ENCODE results near the gene LMF1.

- TF ChIP-seq CTCF (IDR thresholded peaks at IDR 0.05; ENCODE audit: poor library complexity, severe bottlenecking) (no peak), EP300 (conservative IDR thresholded peaks at IDR 0.05; ENCODE audit: poor library complexity, severe bottlenecking) (no peak), POLR2AphosphoS5 (IDR thresholded peaks at IDR 0.05) (no peak), REST (IDR thresholded peaks at IDR 0.05; ENCODE audit: borderline replicate concordance) (no peak), TAF1 (IDR thresholded peaks at IDR 0.05; ENCODE audit: low read depth) (no peak)
Measured at GRCh38 chr16:937311-937710, 33.5 kb downstream of the LMF1 start.

All from neural cell (in vitro differentiated cells).